Measurements from ENCODE around the gene ROBO1. TPM values are rescaled to one million over a fixed set of nuclear protein-coding genes. Genes with fewer than 3 reads are reported as not detected.

The ROBO1 gene
- total and polyA plus RNA-seq, 2 of the 8 experiments (the other 6 are each of a cell fraction or from before 2014, with no cell fraction given) = 51.4 to 91.0 TPM

- TF ChIP-seq ATF3 (IDR thresholded peaks at IDR 0.05; ENCODE audit: insufficient read depth, low read depth, low read length) = no peak
- no peak for TF ChIP-seq HDAC6 (IDR thresholded peaks at IDR 0.05; ENCODE audit: low read depth, low read length)
- TF ChIP-seq CHD1 (IDR thresholded peaks at IDR 0.05; ENCODE audit: low read depth, low read length) = no peak
- no peak for TF ChIP-seq MAX (IDR thresholded peaks at IDR 0.05)
- no peak for TF ChIP-seq CHD2 (IDR thresholded peaks at IDR 0.05; ENCODE audit: low read length)
- TF ChIP-seq ZNF274 (IDR thresholded peaks at IDR 0.05; ENCODE audit: borderline replicate concordance, extremely low read depth, low read length) = no peak
These were observed 866.9 kb downstream of the ROBO1 start (continued) for GRCh38 chr3:78900880-78901279.
